Ishikawa (cell line): ENCODE results near the gene PTPRD.

Experiments
- CEBPB ChIP-seq: IDR thresholded peaks from 2 replicates; pipeline ENCODE4 v1.6.1; 2012
- CREB1 ChIP-seq: IDR thresholded peaks from 2 replicates; pipeline ENCODE4 v1.6.1; 2012; ENCODE audit warnings: low read depth
- EGR1 ChIP-seq: IDR thresholded peaks from 2 replicates; pipeline ENCODE4 v1.6.1; 2012
- EP300 ChIP-seq: IDR thresholded peaks from 2 replicates; pipeline ENCODE4 v1.6.1; 2012; ENCODE audit warnings: borderline replicate concordance
- FOXM1 ChIP-seq: IDR thresholded peaks from 2 replicates; pipeline ENCODE4 v1.6.1; 2012; ENCODE audit warnings: low read depth, borderline replicate concordance
- MAX ChIP-seq: IDR thresholded peaks from 2 replicates; pipeline ENCODE4 v1.6.1; 2012
- NFIC ChIP-seq: IDR thresholded peaks from 2 replicates; pipeline ENCODE4 v1.6.1; 2012
- RAD21 ChIP-seq: IDR thresholded peaks from 2 replicates; pipeline ENCODE4 v1.6.1; 2012; ENCODE audit warnings: low read depth
- TAF1 ChIP-seq: IDR thresholded peaks from 2 replicates; pipeline ENCODE4 v1.6.1; 2012; ENCODE audit warnings: low read depth, mild to moderate bottlenecking
- TCF12 ChIP-seq: IDR thresholded peaks from 2 replicates; pipeline ENCODE4 v1.6.1; 2012; ENCODE audit warnings: low read depth
- TEAD4 ChIP-seq: IDR thresholded peaks from 2 replicates; pipeline ENCODE4 v1.6.1; 2012
- USF1 ChIP-seq: IDR thresholded peaks from 2 replicates; pipeline ENCODE4 v1.6.1; 2012
- YY1 ChIP-seq: IDR thresholded peaks from 2 replicates; pipeline ENCODE4 v1.6.1; 2012; ENCODE audit warnings: low read depth
- ZBTB7A ChIP-seq: IDR thresholded peaks from 2 replicates; pipeline ENCODE4 v1.6.1; 2012; ENCODE audit warnings: low read depth
- TF ChIP-seq, protein P1 (sequence below): IDR thresholded peaks from 2 replicates; pipeline ENCODE4 v1.6.1; 2012; ENCODE audit warnings: low read depth, mild to moderate bottlenecking

PTPRD gene

DNA sequence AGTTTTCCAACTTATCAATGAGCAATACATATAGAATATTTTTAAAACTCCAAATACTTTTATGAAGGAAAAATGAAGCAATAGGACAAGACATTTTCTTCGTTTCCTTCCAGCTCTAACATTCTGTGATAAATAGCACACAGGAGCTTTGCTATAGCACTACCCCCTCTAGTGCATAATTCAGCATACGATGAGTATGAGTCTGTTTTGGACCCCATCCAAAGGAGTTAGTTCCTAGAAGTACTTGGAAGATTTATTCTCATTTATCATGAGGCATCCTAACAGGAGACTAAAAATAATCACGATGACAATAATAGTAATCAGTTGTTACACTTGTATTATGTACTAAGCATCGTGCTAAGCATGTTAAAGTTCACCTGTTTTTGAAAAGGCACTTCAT is 1751.9 kb downstream of the PTPRD start:
- TF ChIP-seq, protein P1, sequence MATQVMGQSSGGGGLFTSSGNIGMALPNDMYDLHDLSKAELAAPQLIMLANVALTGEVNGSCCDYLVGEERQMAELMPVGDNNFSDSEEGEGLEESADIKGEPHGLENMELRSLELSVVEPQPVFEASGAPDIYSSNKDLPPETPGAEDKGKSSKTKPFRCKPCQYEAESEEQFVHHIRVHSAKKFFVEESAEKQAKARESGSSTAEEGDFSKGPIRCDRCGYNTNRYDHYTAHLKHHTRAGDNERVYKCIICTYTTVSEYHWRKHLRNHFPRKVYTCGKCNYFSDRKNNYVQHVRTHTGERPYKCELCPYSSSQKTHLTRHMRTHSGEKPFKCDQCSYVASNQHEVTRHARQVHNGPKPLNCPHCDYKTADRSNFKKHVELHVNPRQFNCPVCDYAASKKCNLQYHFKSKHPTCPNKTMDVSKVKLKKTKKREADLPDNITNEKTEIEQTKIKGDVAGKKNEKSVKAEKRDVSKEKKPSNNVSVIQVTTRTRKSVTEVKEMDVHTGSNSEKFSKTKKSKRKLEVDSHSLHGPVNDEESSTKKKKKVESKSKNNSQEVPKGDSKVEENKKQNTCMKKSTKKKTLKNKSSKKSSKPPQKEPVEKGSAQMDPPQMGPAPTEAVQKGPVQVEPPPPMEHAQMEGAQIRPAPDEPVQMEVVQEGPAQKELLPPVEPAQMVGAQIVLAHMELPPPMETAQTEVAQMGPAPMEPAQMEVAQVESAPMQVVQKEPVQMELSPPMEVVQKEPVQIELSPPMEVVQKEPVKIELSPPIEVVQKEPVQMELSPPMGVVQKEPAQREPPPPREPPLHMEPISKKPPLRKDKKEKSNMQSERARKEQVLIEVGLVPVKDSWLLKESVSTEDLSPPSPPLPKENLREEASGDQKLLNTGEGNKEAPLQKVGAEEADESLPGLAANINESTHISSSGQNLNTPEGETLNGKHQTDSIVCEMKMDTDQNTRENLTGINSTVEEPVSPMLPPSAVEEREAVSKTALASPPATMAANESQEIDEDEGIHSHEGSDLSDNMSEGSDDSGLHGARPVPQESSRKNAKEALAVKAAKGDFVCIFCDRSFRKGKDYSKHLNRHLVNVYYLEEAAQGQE: no peak
- TF ChIP-seq CREB1: no peak
- no peak for TF ChIP-seq MAX
- TF ChIP-seq YY1: no peak
- no peak for TF ChIP-seq ZBTB7A
- no peak for TF ChIP-seq RAD21
- no peak for TF ChIP-seq EGR1
- no peak for TF ChIP-seq EP300
- no peak for TF ChIP-seq TAF1
- no peak for TF ChIP-seq FOXM1
- TF ChIP-seq NFIC: no peak
- no peak for TF ChIP-seq TCF12
- TF ChIP-seq USF1: no peak
- no peak for TF ChIP-seq TEAD4
- no peak for TF ChIP-seq CEBPB

DNA sequence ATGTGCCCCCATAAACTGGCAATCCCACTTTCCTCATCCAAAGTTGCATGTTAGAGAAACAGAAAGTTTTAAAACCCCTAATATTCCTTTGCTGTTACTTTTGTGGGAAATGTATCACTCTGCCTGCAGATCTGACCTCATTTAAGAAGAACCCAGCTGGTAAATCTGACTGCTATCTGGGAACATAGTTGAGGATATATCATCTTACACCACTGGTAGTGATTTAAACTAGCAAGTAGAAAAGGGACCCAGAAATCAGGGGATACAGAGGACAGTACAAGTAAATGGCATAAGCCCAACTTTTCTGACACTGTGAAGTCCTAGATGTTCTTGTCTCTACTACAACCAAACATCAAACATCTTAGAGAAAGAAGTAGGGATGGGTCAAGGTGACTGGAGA is 1752.7 kb downstream of the PTPRD start:
- no peak for TF ChIP-seq ZBTB7A
- no peak for TF ChIP-seq USF1
- no peak for TF ChIP-seq CREB1
- no peak for TF ChIP-seq MAX
- no peak for TF ChIP-seq CEBPB
- TF ChIP-seq NFIC: no peak
- TF ChIP-seq, protein P1: no peak

- TF ChIP-seq ZBTB7A (no peak), NFIC (no peak), YY1 (no peak), USF1 (no peak), CEBPB (no peak), EP300 (no peak), RAD21 (no peak), EGR1 (no peak), MAX (no peak), TCF12 (no peak), TAF1 (no peak), CREB1 (no peak), FOXM1 (no peak), TEAD4 (no peak)
- TF ChIP-seq, protein P1: no peak
Measured at GRCh38 chr9:8859416-8859815, 1753.4 kb downstream of the PTPRD start.

- TF ChIP-seq TEAD4 (no peak), TAF1 (no peak), USF1 (no peak), FOXM1 (no peak), ZBTB7A (no peak), CEBPB (no peak), EP300 (no peak), YY1 (no peak), EGR1 (no peak), NFIC (no peak), TCF12 (no peak), RAD21 (no peak), CREB1 (no peak), MAX (no peak)
- TF ChIP-seq, protein P1: no peak
Measured at GRCh38 chr9:8858596-8859161, 1754.1 kb downstream of the PTPRD start.
